GM12878 (cell line): ENCODE data around the gene INTS14. TPM values are rescaled to one million over a fixed set of nuclear protein-coding genes. Genes with fewer than 3 reads are reported as not detected.
A peak's percentile ranks its signal among the peaks of the same experiment; 100 is the strongest.

Experiments used
- ATAC-seq: fragments of 200-7000 bp; cut with Tn5 transposase; 3 replicates; pipeline ENCODE4 v1.9.1; 2020; ENCODE audit warnings: mild to moderate bottlenecking, moderate library complexity
- BruUV-seq: library from RNA; stranded (reverse); fragments of 400-500 nt; replicated peaks from 2 replicates; lab custom pipeline; 2021; lab: Mats Ljungman, UMichigan
- CTCF ChIA-PET: fragments of 300-600 bp; sonication (Branson Sonifier 250); formaldehyde crosslinking; extraction: SDS; loops from one replicate; lab custom pipeline; 2021; ENCODE audit warnings: inconsistent platforms; lab: Yijun Ruan, JAX
- POLR2A ChIA-PET: fragments of 350-600 bp; formaldehyde crosslinking; extraction: SDS; loops from one replicate; lab custom pipeline; 2021; ENCODE audit warnings: inconsistent platforms; lab: Charles Lee
- RAD21 ChIA-PET: fragments of 300-600 bp; sonication (Branson Sonifier 250); formaldehyde crosslinking; loops from one replicate; lab custom pipeline; 2023; ENCODE audit warnings: antibody characterized with exemption; ENCODE audit not compliant: unreplicated experiment; lab: Charles Lee
- SMC1A ChIA-PET: fragments of 300-600 bp; sonication (Branson Sonifier 250); formaldehyde crosslinking; loops from one replicate; lab custom pipeline; 2023; ENCODE audit not compliant: unreplicated experiment, uncharacterized antibody; lab: Charles Lee
- DNase-seq: peaks from one replicate; pipeline ENCODE4 v3.0.0-alpha.2; 2011; ENCODE audit warnings: low read depth, low spot score
- FAIRE-seq: peaks from 3 replicates; lab custom pipeline; 2011; peaks lifted over from hg19 to GRCh38; lab: Jason Lieb, UNC
- H2AFZ ChIP-seq: 2 replicates; pipeline ENCODE4 v1.6.0; 2011; ENCODE audit warnings: low read depth, low read length, control low read depth; ENCODE audit not compliant: control insufficient read depth
- H3K27ac ChIP-seq: 2 replicates; pipeline ENCODE4 v1.5.1; 2011; ENCODE audit warnings: control low read depth; ENCODE audit not compliant: control insufficient read depth, insufficient read depth
- H3K27me3 ChIP-seq, 2 experiments: replicated peaks in 1 of 2; 2 replicates each; pipeline versions ENCODE4 v1.6.0 to v1.6.1; 2011; ENCODE audit warnings: low read length in 1 of 2; ENCODE audit not compliant: control insufficient read depth in 2 of 2, insufficient read depth in 2 of 2
- H3K36me3 ChIP-seq, 2 experiments: 2 replicates each; pipeline ENCODE4 v1.5.1; 2011; ENCODE audit warnings: low read length in 1 of 2; ENCODE audit not compliant: control insufficient read depth in 2 of 2, insufficient read depth in 2 of 2
- H3K4me1 ChIP-seq: 2 replicates; pipeline ENCODE4 v1.6.1; 2011; ENCODE audit warnings: mild to moderate bottlenecking, low read length, moderate library complexity, mixed read lengths; ENCODE audit not compliant: control insufficient read depth, insufficient read depth
- H3K4me2 ChIP-seq: 2 replicates; pipeline ENCODE4 v1.6.0; 2011; ENCODE audit warnings: control low read depth; ENCODE audit not compliant: control insufficient read depth, insufficient read depth
- H3K4me3 ChIP-seq: fragments of 200-600 bp; sonication (generic); 2 replicates; pipeline ENCODE4 v1.5.1; 2016
- H3K79me2 ChIP-seq: 2 replicates; pipeline ENCODE4 v1.6.0; 2011; ENCODE audit warnings: low read length; ENCODE audit not compliant: control insufficient read depth, insufficient read depth
- H3K9ac ChIP-seq: 2 replicates; pipeline ENCODE4 v1.8.0; 2011; ENCODE audit warnings: low read length, control low read depth, mixed read lengths; ENCODE audit not compliant: control insufficient read depth, insufficient read depth
- H3K9me3 ChIP-seq: replicated peaks from 3 replicates; pipeline ENCODE4 v1.5.1; 2011; ENCODE audit warnings: mild to moderate bottlenecking, low read length; ENCODE audit not compliant: control insufficient read depth, insufficient read depth
- H4K20me1 ChIP-seq: 2 replicates; pipeline ENCODE4 v1.6.0; 2011; ENCODE audit not compliant: control insufficient read depth, insufficient read depth
- ATF7 ChIP-seq: fragments of 450-650 bp; IDR thresholded peaks from 2 replicates; pipeline ENCODE4 v1.6.1; 2016; ENCODE audit warnings: low read depth, mild to moderate bottlenecking
- CREB1 ChIP-seq: IDR thresholded peaks from 2 replicates; pipeline ENCODE4 v1.6.1; 2012; ENCODE audit warnings: low read depth, mild to moderate bottlenecking, inconsistent platforms
- CREM ChIP-seq: IDR thresholded peaks from 2 replicates; pipeline ENCODE4 v1.6.1; 2014; ENCODE audit warnings: antibody characterized with exemption, low read depth
- CTCF ChIP-seq, 3 experiments: IDR thresholded peaks in 2 of 3; conservative IDR thresholded peaks in 1 of 3; 2 replicates each; pipeline ENCODE4 v1.5.1; 2011; ENCODE audit warnings: low read depth in 3 of 3, low read length in 3 of 3, mild to moderate bottlenecking in 3 of 3, control low read depth in 2 of 3, moderate library complexity in 2 of 3, inconsistent platforms in 1 of 3, mixed read lengths in 1 of 3; ENCODE audit not compliant: control insufficient read depth in 2 of 3, insufficient read depth in 1 of 3; ENCODE audit errors: extremely low read depth in 1 of 3
- FOXM1 ChIP-seq: IDR thresholded peaks from 2 replicates; pipeline ENCODE4 v1.6.1; 2012; ENCODE audit warnings: low read depth, mild to moderate bottlenecking, inconsistent platforms, low read length, moderate library complexity
- HDGF ChIP-seq: fragments of 450-650 bp; IDR thresholded peaks from 2 replicates; pipeline ENCODE4 v1.6.1; 2016; ENCODE audit warnings: antibody characterized with exemption
- JUND ChIP-seq: IDR thresholded peaks from 2 replicates; pipeline ENCODE4 v1.6.1; 2012; ENCODE audit warnings: low read depth, mild to moderate bottlenecking, low read length, improper control_type of control experiment, moderate library complexity
- MXI1 ChIP-seq: fragments of 150-350 bp; IDR thresholded peaks from 2 replicates; pipeline ENCODE4 v1.6.1; 2011; ENCODE audit warnings: low read depth, mild to moderate bottlenecking, inconsistent platforms, low read length, improper control_type of control experiment
- NBN ChIP-seq: fragments of 450-650 bp; IDR thresholded peaks from 2 replicates; pipeline ENCODE4 v1.6.1; 2016
- NFXL1 ChIP-seq: fragments of 450-650 bp; IDR thresholded peaks from 2 replicates; pipeline ENCODE4 v1.6.1; 2017; ENCODE audit warnings: antibody characterized with exemption, mild to moderate bottlenecking, borderline replicate concordance
- PML ChIP-seq: IDR thresholded peaks from 2 replicates; pipeline ENCODE4 v1.6.1; 2012; ENCODE audit warnings: low read length, inconsistent platforms
- POLR2AphosphoS5 ChIP-seq: IDR thresholded peaks from 2 replicates; pipeline ENCODE4 v1.6.1; 2011; ENCODE audit warnings: mild to moderate bottlenecking, low read length, inconsistent platforms
- POU2F2 ChIP-seq: IDR thresholded peaks from 3 replicates; pipeline ENCODE4 v1.6.1; 2011; ENCODE audit warnings: low read depth, mild to moderate bottlenecking, low read length, borderline replicate concordance
- RAD21 ChIP-seq: IDR thresholded peaks from 2 replicates; pipeline ENCODE4 v1.6.1; 2011; ENCODE audit warnings: mild to moderate bottlenecking, low read depth, low read length, moderate library complexity; ENCODE audit not compliant: insufficient read depth
- RBBP5 ChIP-seq: fragments of 200-600 bp; sonication (generic); conservative IDR thresholded peaks from 2 replicates; pipeline ENCODE4 v1.6.1; 2016
- RUNX3 ChIP-seq: IDR thresholded peaks from 2 replicates; pipeline ENCODE4 v1.6.1; 2012; ENCODE audit warnings: low read length, inconsistent platforms
- SMC3 ChIP-seq: IDR thresholded peaks from 2 replicates; pipeline ENCODE4 v1.6.1; 2011; ENCODE audit warnings: low read length, improper control_type of control experiment, borderline replicate concordance
- TARDBP ChIP-seq: IDR thresholded peaks from 2 replicates; pipeline ENCODE4 v1.6.1; 2016; ENCODE audit warnings: borderline replicate concordance
- TCF7 ChIP-seq: IDR thresholded peaks from 2 replicates; pipeline ENCODE4 v1.6.1; 2014; ENCODE audit warnings: antibody characterized with exemption, borderline replicate concordance
- YY1 ChIP-seq: IDR thresholded peaks from 2 replicates; pipeline ENCODE4 v1.6.1; 2011; ENCODE audit warnings: low read depth, mild to moderate bottlenecking, low read length
- WGBS: methylation state at CpG from one replicate; pipeline ENCODE4 v1.1.6; 2016; ENCODE audit warnings: low lambda C conversion rate; ENCODE audit not compliant: insufficient replicate concordance, insufficient coverage; ENCODE audit errors: missing lambda C conversion rate; 5-methylcytosine and 5-hydroxymethylcytosine counted together
- in situ Hi-C: fragments of 300-500 bp; cut with MboI; formaldehyde crosslinking; loops from 9 replicates; pipeline ENCODE4 v1.14.3; 2018; ENCODE audit warnings: mixed read lengths
- intact Hi-C: fragments of 100-400 bp; cut with micrococcal nuclease; formaldehyde crosslinking; loops from one replicate; pipeline ENCODE4 v1.14.2; 2022; ENCODE audit not compliant: unreplicated experiment
- polyA plus RNA-seq, 11 experiments: library from polyadenylated mRNA; depleted of rRNA in 4 of 11; unstranded in 6 of 11; stranded (reverse) in 5 of 11; fragments of >200 nt; fragmentation: Nextera tagmentation in 4 of 11; fragmentation: Illumina TruSeq in 1 of 11; extraction: Ambion mirVana in 4 of 11; extraction: Trizol in 1 of 11; gene quantifications; 1 replicate in 1 of 11; 2 replicates in 10 of 11; pipeline versions ENCODE4 v1.2.1 to v1.2.3, GENCODE V29; 2011 to 2016; ENCODE audit warnings: inconsistent platforms in 2 of 11, missing spikeins in 2 of 11, low read depth in 1 of 11
- total RNA-seq, 4 experiments: library from RNA; depleted of rRNA in 3 of 4; stranded (reverse); fragments of >200 nt in 3 of 4; fragmentation: Illumina TruSeq in 1 of 4; extraction: Trizol in 1 of 4; gene quantifications; 2 replicates each; pipeline versions ENCODE4 v1.2.1 to v1.2.3, GENCODE V29; 2013 to 2021
- TF ChIP-seq, protein P1 (sequence below): fragments of 450-650 bp; IDR thresholded peaks from 2 replicates; pipeline ENCODE4 v1.6.1; 2016; ENCODE audit warnings: mild to moderate bottlenecking
- TF ChIP-seq, protein P2 (sequence below): fragments of 450-650 bp; IDR thresholded peaks from 2 replicates; pipeline ENCODE4 v1.6.1; 2016; ENCODE audit warnings: mild to moderate bottlenecking

INTS14 gene
- total and polyA plus RNA-seq, 10 of the 15 experiments (the other 5 are each of a cell fraction or from before 2014, with no cell fraction given): 36.8 to 76.9 (median 47.7) TPM

DNA sequence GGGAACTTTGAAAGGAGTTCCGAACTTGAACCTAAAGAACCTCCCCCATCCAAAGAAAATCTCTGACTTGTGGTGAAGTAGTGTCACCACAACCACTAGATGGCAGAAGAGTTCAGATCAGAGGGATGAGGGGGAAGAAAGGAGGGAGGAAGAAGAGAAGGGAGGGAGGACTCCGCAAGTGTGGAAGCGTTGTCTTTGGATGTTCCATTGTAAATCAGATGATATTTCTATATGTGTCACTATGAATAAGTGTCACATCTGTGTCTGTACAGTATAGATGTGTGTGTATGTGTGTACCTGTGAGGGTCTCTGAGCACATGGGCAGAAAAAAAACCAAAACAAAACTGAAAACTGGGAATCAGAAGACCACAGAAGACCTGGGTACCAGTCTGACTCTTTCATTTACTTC lies 27.8 kb upstream of the INTS14 start:
- ATAC-seq (peak; percentile 77), DNase-seq (peak; percentile 28), FAIRE-seq (peak; percentile 82)
- Histone ChIP-seq H3K4me2 (no peak overlapping the region), H3K27ac (no peak overlapping the region), H3K36me3 (no peaks in the 10 kb centered on the region), H3K9ac (no peak overlapping the region), H3K27me3 (no peaks in the 10 kb centered on the region), H3K79me2 (no peaks in the 10 kb centered on the region), H3K9me3 (no peaks in the 10 kb centered on the region), H3K4me1 (no peaks in the 10 kb centered on the region), H4K20me1 (no peaks in the 10 kb centered on the region), H3K4me3 (no peak overlapping the region), H2AFZ (no peak overlapping the region)
- CTCF ChIA-PET: interaction anchor here (0.6 to 15.8 kb wide), 35 partner anchors 10 to 650 kb away, joined by 3 to 192 read pairs (median 5); partner anchors contain the start of genes HACD3 and INTS14
- SMC1A ChIA-PET: interaction anchor here (0.6 to 3.6 kb wide), 17 partner anchors 8 to 278 kb away, joined by 3 to 43 read pairs (median 3); partner anchors contain the start of genes INTS14 and RAB11A
- RAD21 ChIA-PET: interaction anchor here (0.9 to 8.2 kb wide), 6 partner anchors 28 to 231 kb away, joined by 3 to 69 read pairs (median 5); partner anchors contain the start of genes INTS14 and RAB11A
- intact Hi-C loops (loop anchor here (5.0 to 10.0 kb wide), 4 partner anchors 194 to 649 kb away; no protein-coding TSS in a partner anchor), in situ Hi-C loops (no loop called here)
- 4% methylated on average over 3 of the region's 3 CpGs for WGBS
- POLR2A ChIA-PET: interaction anchor here (1.3 kb wide), 1 partner anchor 197 kb away, joined by 3 read pairs; no protein-coding TSS in a partner anchor
- BruUV-seq: no TSS peak
- no peak for TF ChIP-seq TARDBP
- TF ChIP-seq POLR2AphosphoS5: 0 out of 2 replicates have a peak, but pooled peaks have one; percentile 13
- TF ChIP-seq RBBP5: no peak
- TF ChIP-seq JUND: no peak
- peak; percentile 22; the same call in 1 of the 2 replicates for TF ChIP-seq CREB1
- TF ChIP-seq NFXL1: peak; percentile 99
- peak; percentile 94 for TF ChIP-seq RAD21
- TF ChIP-seq NBN: 0 out of 2 replicates have a peak, but pooled peaks have one; percentile 51
- TF ChIP-seq CTCF (IDR thresholded peaks at IDR 0.05 in 2 of 3, conservative IDR thresholded peaks at IDR 0.05 in 1 of 3; ENCODE audit: control insufficient read depth in 2 of 3, extremely low read depth in 1 of 3, insufficient read depth in 1 of 3, low read depth in 3 of 3, low read length in 3 of 3): peak; percentile 78 to 89 (median 88)
- TF ChIP-seq FOXM1: peak; percentile 39; the same call in 1 of the 2 replicates
- no peak for TF ChIP-seq MXI1
- peak; percentile 27; the same call in 1 of the 2 replicates for TF ChIP-seq HDGF
- TF ChIP-seq, protein P1, sequence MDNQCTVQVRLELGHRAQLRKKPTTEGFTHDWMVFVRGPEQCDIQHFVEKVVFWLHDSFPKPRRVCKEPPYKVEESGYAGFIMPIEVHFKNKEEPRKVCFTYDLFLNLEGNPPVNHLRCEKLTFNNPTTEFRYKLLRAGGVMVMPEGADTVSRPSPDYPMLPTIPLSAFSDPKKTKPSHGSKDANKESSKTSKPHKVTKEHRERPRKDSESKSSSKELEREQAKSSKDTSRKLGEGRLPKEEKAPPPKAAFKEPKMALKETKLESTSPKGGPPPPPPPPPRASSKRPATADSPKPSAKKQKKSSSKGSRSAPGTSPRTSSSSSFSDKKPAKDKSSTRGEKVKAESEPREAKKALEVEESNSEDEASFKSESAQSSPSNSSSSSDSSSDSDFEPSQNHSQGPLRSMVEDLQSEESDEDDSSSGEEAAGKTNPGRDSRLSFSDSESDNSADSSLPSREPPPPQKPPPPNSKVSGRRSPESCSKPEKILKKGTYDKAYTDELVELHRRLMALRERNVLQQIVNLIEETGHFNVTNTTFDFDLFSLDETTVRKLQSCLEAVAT: peak; percentile 66; the same call in 1 of the 2 replicates
- peak; percentile 75 for TF ChIP-seq SMC3
- TF ChIP-seq, protein P2, sequence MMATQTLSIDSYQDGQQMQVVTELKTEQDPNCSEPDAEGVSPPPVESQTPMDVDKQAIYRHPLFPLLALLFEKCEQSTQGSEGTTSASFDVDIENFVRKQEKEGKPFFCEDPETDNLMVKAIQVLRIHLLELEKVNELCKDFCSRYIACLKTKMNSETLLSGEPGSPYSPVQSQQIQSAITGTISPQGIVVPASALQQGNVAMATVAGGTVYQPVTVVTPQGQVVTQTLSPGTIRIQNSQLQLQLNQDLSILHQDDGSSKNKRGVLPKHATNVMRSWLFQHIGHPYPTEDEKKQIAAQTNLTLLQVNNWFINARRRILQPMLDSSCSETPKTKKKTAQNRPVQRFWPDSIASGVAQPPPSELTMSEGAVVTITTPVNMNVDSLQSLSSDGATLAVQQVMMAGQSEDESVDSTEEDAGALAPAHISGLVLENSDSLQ: peak; percentile 58; the same call in 1 of the 2 replicates
- TF ChIP-seq POU2F2: peak; percentile 50; the same call in 1 of the 3 replicates
- TF ChIP-seq YY1: 0 out of 2 replicates have a peak, but pooled peaks have one; percentile 12
- peak; percentile 23; the same call in 1 of the 2 replicates for TF ChIP-seq CREM
- peak; percentile 97 for TF ChIP-seq RUNX3
- 0 out of 2 replicates have a peak, but pooled peaks have one; percentile 39 for TF ChIP-seq PML
- no peak for TF ChIP-seq TCF7
- peak; percentile 25; the same call in 1 of the 2 replicates for TF ChIP-seq ATF7
